DOHH2 (cell line): Measurements from ENCODE around the gene SLN.

ENCODE experiments used
- CTCF ChIP-seq: fragments of 200-600 bp; sonication (generic); IDR thresholded peaks from one replicate; pipeline ENCODE4 v1.5.1; 2014; ENCODE audit warnings: antibody characterized with exemption, mild to moderate bottlenecking, low read depth, low read length; ENCODE audit not compliant: poor library complexity, severe bottlenecking
- EZH2phosphoT487 ChIP-seq: fragments of 200-600 bp; sonication (generic); IDR thresholded peaks from 2 replicates; pipeline ENCODE4 v1.6.1; 2017; ENCODE audit warnings: borderline replicate concordance, mild to moderate bottlenecking, antibody characterized with exemption, low read length, moderate library complexity, mixed read lengths

DNA sequence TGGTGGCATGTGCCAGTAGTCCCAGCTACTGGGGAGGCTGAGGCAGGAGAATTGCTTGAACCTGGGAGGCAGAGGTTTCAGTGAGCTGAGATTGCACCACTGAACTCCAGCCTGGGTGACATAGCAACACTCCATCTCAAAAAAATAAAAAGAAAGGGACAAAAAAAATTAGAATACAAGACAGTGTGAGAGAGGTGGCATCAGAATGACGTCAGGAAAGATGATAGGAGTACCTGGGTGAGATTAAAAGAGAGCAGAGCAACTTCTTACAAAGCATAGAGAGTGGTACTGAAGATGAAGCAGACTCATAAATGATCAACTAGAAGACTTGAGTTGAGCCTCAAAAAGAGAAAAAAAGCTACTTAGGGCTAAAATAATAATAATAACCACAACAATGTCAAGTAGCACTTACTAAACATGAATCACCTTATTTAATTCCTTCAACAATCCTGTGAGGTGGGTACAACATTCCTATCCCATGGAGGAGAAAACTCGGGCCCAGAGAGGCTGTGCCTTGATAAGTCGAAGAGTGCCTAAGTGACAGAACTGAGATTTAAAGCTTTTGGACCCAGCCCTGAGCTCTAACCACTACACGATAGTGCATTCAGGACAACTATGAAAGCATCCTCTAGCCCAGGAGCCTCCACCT lies 5.2 kb upstream of the SLN start:
- TF ChIP-seq CTCF = no peak
- TF ChIP-seq EZH2phosphoT487 = no peak
